Activated B cell treated with CpG ODN at 0.5 μM for 24 hours (primary cell): ENCODE results near the gene ELAPOR1. TPM values are rescaled to one million over a fixed set of nuclear protein-coding genes. Genes with fewer than 3 reads are reported as not detected.
A peak's percentile ranks its signal among the peaks of the same experiment; 100 is the strongest.

ENCODE experiments used
- ATAC-seq: fragments of 200-7000 bp; cut with Tn5 transposase; one replicate; pipeline ENCODE4 v1.10.0; 2021; ENCODE audit warnings: low read depth, mild to moderate bottlenecking, moderate library complexity
- CTCF ChIA-PET: fragments of 350-600 bp; sonication (Branson Sonifier 250); formaldehyde crosslinking; loops from one replicate; lab custom pipeline; 2021; ENCODE audit warnings: antibody characterized with exemption; lab: Charles Lee
- POLR2A ChIA-PET: fragments of 350-600 bp; sonication (Branson Sonifier 250); formaldehyde crosslinking; loops from one replicate; lab custom pipeline; 2021; ENCODE audit warnings: antibody characterized with exemption; lab: Charles Lee
- DNase-seq: peaks from one replicate; pipeline ENCODE4 v3.0.0; 2022
- H3K27ac Mint-ChIP-seq: one replicate; pipeline ENCODE4 v1.8.0; 2020; ENCODE audit warnings: mixed read lengths
- H3K27me3 Mint-ChIP-seq: one replicate; pipeline ENCODE4 v1.8.0; 2021; ENCODE audit warnings: mixed read lengths
- H3K36me3 Mint-ChIP-seq: one replicate; pipeline ENCODE4 v1.8.0; 2021; ENCODE audit warnings: low read depth, mixed read lengths
- H3K4me1 Mint-ChIP-seq: one replicate; pipeline ENCODE4 v1.8.0; 2021; ENCODE audit warnings: mixed read lengths
- H3K4me3 Mint-ChIP-seq: one replicate; pipeline ENCODE4 v1.8.0; 2020; ENCODE audit warnings: mild to moderate bottlenecking, mixed read lengths
- H3K9me3 Mint-ChIP-seq: one replicate; pipeline ENCODE4 v1.8.0; 2020; ENCODE audit warnings: mixed read lengths
- CTCF ChIP-seq: fragments of 200-600 bp; IDR thresholded peaks from one replicate; pipeline ENCODE4 v1.8.0; 2022; ENCODE audit warnings: antibody characterized with exemption, mild to moderate bottlenecking
- intact Hi-C: fragments of 100-400 bp; cut with micrococcal nuclease; formaldehyde crosslinking; loops from one replicate; pipeline ENCODE4 v1.15.1; 2024
- total RNA-seq: library from RNA; stranded (reverse); gene quantifications from 2 replicates; pipeline ENCODE4 v1.2.3, GENCODE V29; 2022

The ELAPOR1 gene
- total RNA-seq, 1 donor from 2014 or later = 0.38 TPM

- intact Hi-C loops = loop anchor here (1.0 to 5.0 kb wide), 5 partner anchors 10 to 1292 kb away; partner anchors contain the start of genes PRPF38B, TAF13 and WDR47
- ChIA-PET CTCF (interaction anchor here (0.9 to 2.8 kb wide), 3 partner anchors 10 to 123 kb away, joined by 3 to 22 read pairs (median 3); partner anchors contain the start of gene SARS1), POLR2A (interaction anchor here (0.6 to 5.7 kb wide), 17 partner anchors 9 to 944 kb away, joined by 3 to 140 read pairs (median 5); partner anchors contain the start of genes CLCC1, PRPF38B, SARS1 and STRIP1)
- H3K9me3 Mint-ChIP-seq = no peaks in the 10 kb centered on the region
- ATAC-seq (peak; percentile 87), DNase-seq (peak; percentile 79)
- H3K27ac Mint-ChIP-seq = peak within 1 kb of the TSS; percentile 97
- peaks cover 35% of the 10 kb centered on the region for H3K4me1 Mint-ChIP-seq
- H3K36me3 Mint-ChIP-seq = peaks cover 42% of the 10 kb centered on the region
- H3K27me3 Mint-ChIP-seq = no peaks in the 10 kb centered on the region
- TF ChIP-seq CTCF = no peak
- H3K4me3 Mint-ChIP-seq = peak within 1 kb of the TSS; percentile 98
These were observed 23.5 kb upstream of the ELAPOR1 start, which contains the start of gene TMEM167B for GRCh38 chr1:109090196-109091077. Gene TMEM167B (plus strand): TSS chr1:109090764. CDS start chr1:109090873, 109 bp downstream.

GRCh38 chr1:109091078-109091838 is 22.7 kb upstream of the ELAPOR1 start:
- H3K36me3 Mint-ChIP-seq = peaks cover 50% of the 10 kb centered on the region
- no peaks in the 10 kb centered on the region for H3K9me3 Mint-ChIP-seq
- intact Hi-C loops = loop anchor here (2.0 to 5.0 kb wide), 2 partner anchors 398 to 1291 kb away; partner anchors contain the start of gene PRPF38B
- POLR2A ChIA-PET = interaction anchor here (0.6 to 5.7 kb wide), 13 partner anchors 9 to 399 kb away, joined by 3 to 140 read pairs (median 5); partner anchors contain the start of genes CLCC1, PRPF38B, SARS1 and TAF13
- peak; percentile 50 for ATAC-seq
- no peak for DNase-seq
- H3K27me3 Mint-ChIP-seq = no peaks in the 10 kb centered on the region
- TF ChIP-seq CTCF = no peak
- peaks cover 35% of the 10 kb centered on the region for H3K4me1 Mint-ChIP-seq
- H3K27ac Mint-ChIP-seq = peak overlapping the region; percentile 97
- CTCF ChIA-PET = interaction anchor here (0.9 to 2.8 kb wide), 4 partner anchors 9 to 122 kb away, joined by 3 to 22 read pairs (median 3); partner anchors contain the start of genes SARS1 and TAF13
- peak overlapping the region; percentile 98 for H3K4me3 Mint-ChIP-seq

GRCh38 chr1:109091839-109092193 is 22.1 kb upstream of the ELAPOR1 start:
- no peaks in the 10 kb centered on the region for H3K9me3 Mint-ChIP-seq
- intact Hi-C loops = loop anchor here (2.0 to 5.0 kb wide), 2 partner anchors 399 to 1290 kb away; partner anchors contain the start of gene PRPF38B
- H3K36me3 Mint-ChIP-seq = peaks cover 55% of the 10 kb centered on the region
- H3K4me3 Mint-ChIP-seq = peak overlapping the region; percentile 98
- CTCF ChIA-PET = interaction anchor here (0.9 to 2.8 kb wide), 2 partner anchors 8 to 16 kb away, joined by 3 to 22 read pairs; partner anchors contain the start of gene TAF13
- POLR2A ChIA-PET = interaction anchor here (1.2 to 5.7 kb wide), 4 partner anchors 9 to 123 kb away, joined by 4 to 140 read pairs (median 43); partner anchors contain the start of genes TAF13 and WDR47
- DNase-seq (no peak), ATAC-seq (no peak)
- H3K27ac Mint-ChIP-seq = peak overlapping the region; percentile 97
- H3K4me1 Mint-ChIP-seq = peaks cover 35% of the 10 kb centered on the region
- H3K27me3 Mint-ChIP-seq = no peaks in the 10 kb centered on the region
- TF ChIP-seq CTCF = no peak

GRCh38 chr1:109094377-109094803 is 19.5 kb upstream of the ELAPOR1 start:
- no peak for TF ChIP-seq CTCF
- no peak overlapping the region for H3K27ac Mint-ChIP-seq
- CTCF ChIA-PET = no interaction called here
- ATAC-seq (no peak), DNase-seq (no peak)
- H3K27me3 Mint-ChIP-seq = no peaks in the 10 kb centered on the region
- no peaks in the 10 kb centered on the region for H3K9me3 Mint-ChIP-seq
- intact Hi-C loops = loop anchor here (5.0 kb wide), 1 partner anchor 1288 kb away; no protein-coding TSS in a partner anchor
- peaks cover 36% of the 10 kb centered on the region for H3K4me1 Mint-ChIP-seq
- POLR2A ChIA-PET = no interaction called here
- H3K4me3 Mint-ChIP-seq = no peak overlapping the region
- H3K36me3 Mint-ChIP-seq = peaks cover 57% of the 10 kb centered on the region
